ENCODE results near the gene CRYM.
"Not testable (repeated sequence)": the region's sequence is repeated elsewhere in the genome, so short reads cannot be mapped to it uniquely, and the experiment has no call there.

CRYM gene

DNA sequence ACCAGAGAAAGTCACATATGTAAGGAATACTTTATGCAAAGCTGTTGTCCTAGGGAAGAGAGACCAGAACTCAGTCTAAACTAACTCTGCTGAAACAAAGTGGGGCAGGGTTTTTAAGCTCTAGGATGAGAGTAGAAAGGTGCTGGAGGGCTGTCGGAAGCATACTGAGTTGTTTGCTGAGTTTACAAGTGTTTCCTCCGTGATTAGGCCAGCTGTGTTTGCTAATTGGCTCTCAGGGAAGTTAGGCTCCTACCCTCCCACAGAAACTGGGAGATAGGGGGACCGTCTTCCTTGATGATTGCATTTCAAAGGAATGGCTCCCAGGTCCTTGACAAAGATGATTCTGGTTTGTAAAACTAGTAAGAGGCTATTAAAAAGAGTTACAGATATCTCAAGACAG is 24.4 kb upstream of the CRYM start:
- no peak for ATAC-seq (ENCODE audit: low read depth)
- Histone ChIP-seq H3K9me3 (ENCODE audit: severe bottlenecking) (no peaks in the 10 kb centered on the region), H3K27me3 (ENCODE audit: insufficient read depth, poor library complexity, severe bottlenecking) (no peaks in the 10 kb centered on the region), H3K36me3 (ENCODE audit: low read depth) (no peaks in the 10 kb centered on the region), H3K4me1 (ENCODE audit: insufficient read depth, poor library complexity, severe bottlenecking) (peaks cover 20% of the 10 kb centered on the region), H3K27ac (ENCODE audit: poor library complexity, severe bottlenecking) (peak overlapping the region; percentile 74), H3K4me3 (ENCODE audit: severe bottlenecking) (peak overlapping the region; percentile 47)
- TF ChIP-seq, protein P1, sequence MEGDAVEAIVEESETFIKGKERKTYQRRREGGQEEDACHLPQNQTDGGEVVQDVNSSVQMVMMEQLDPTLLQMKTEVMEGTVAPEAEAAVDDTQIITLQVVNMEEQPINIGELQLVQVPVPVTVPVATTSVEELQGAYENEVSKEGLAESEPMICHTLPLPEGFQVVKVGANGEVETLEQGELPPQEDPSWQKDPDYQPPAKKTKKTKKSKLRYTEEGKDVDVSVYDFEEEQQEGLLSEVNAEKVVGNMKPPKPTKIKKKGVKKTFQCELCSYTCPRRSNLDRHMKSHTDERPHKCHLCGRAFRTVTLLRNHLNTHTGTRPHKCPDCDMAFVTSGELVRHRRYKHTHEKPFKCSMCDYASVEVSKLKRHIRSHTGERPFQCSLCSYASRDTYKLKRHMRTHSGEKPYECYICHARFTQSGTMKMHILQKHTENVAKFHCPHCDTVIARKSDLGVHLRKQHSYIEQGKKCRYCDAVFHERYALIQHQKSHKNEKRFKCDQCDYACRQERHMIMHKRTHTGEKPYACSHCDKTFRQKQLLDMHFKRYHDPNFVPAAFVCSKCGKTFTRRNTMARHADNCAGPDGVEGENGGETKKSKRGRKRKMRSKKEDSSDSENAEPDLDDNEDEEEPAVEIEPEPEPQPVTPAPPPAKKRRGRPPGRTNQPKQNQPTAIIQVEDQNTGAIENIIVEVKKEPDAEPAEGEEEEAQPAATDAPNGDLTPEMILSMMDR (IDR thresholded peaks at IDR 0.05; ENCODE audit: poor library complexity, severe bottlenecking): no peak
- no peak for DNase-seq (ENCODE audit: low spot score)

DNA sequence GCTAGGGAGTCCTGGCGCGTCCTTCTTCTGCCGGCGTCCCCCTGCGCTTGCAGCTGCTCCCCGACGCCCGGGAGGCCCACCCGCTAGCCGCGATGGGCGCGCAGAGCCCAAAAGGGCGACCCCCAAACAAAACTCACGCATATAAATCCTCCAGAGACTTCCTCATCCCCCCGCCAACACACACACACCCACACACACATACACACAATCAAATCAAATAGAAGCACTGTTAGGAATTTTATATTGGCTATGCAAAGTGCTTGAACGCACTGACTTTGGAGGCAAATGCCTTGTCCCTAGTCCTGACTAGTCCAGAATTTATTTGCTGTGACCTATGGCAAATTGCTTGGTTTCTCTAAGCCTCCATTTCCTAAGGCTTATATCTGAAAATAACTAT is 23.8 kb upstream of the CRYM start:
- H3K9me3 ChIP-seq (ENCODE audit: severe bottlenecking): no peaks in the 10 kb centered on the region
- H3K27me3 ChIP-seq (ENCODE audit: insufficient read depth, poor library complexity, severe bottlenecking): no peaks in the 10 kb centered on the region
- peak overlapping the region; percentile 47 for H3K4me3 ChIP-seq (ENCODE audit: severe bottlenecking)
- H3K4me1 ChIP-seq (ENCODE audit: insufficient read depth, poor library complexity, severe bottlenecking): peaks cover 20% of the 10 kb centered on the region
- no peak for ATAC-seq (ENCODE audit: low read depth)
- H3K27ac ChIP-seq (ENCODE audit: poor library complexity, severe bottlenecking): peak overlapping the region; percentile 74
- H3K36me3 ChIP-seq (ENCODE audit: low read depth): no peaks in the 10 kb centered on the region
- TF ChIP-seq, protein P1 (IDR thresholded peaks at IDR 0.05; ENCODE audit: poor library complexity, severe bottlenecking): no peak
- no peak for DNase-seq (ENCODE audit: low spot score)

DNA sequence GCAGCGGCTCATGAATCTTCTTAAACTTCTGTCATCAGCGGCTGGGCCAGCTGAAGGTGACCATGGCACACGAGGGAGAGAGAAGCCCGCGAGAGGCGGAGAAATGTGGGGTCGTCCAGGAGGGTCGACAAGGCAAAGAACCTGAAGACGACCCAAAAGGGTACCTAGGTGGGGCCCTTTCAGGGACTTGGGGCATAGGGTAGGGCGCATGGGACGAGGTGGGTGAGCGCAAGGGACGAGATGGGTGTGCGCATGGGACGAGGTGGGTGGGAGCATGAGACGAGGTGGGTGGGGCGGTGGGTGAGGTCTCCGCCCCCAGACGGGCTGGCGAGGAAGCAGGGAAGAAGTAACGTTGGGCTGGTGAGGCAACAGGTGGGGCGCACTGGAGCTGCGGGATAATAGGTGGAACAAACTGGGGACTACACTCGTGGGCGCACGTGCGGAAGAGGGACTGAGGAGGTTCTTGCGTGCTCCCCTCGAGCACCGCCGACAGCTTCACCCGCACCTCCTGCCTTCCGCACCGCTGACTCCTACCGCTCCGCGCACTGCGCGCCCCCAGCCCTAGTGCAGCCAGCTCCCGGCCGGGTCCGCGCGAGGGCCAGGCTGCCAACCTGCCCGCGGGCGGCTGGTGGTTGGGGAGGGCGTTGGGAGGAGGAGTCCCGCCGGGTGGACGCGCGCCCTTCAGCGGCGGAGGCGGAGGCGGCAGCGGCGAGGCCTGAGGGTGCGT is 23.2 kb upstream of the CRYM start:
- Histone ChIP-seq H3K4me3 (ENCODE audit: severe bottlenecking) (peak overlapping the region; percentile 47), H3K4me1 (ENCODE audit: insufficient read depth, poor library complexity, severe bottlenecking) (peaks cover 20% of the 10 kb centered on the region), H3K27ac (ENCODE audit: poor library complexity, severe bottlenecking) (peak overlapping the region; percentile 74), H3K9me3 (ENCODE audit: severe bottlenecking) (no peaks in the 10 kb centered on the region), H3K36me3 (ENCODE audit: low read depth) (no peaks in the 10 kb centered on the region), H3K27me3 (ENCODE audit: insufficient read depth, poor library complexity, severe bottlenecking) (no peaks in the 10 kb centered on the region)
- TF ChIP-seq, protein P1 (IDR thresholded peaks at IDR 0.05; ENCODE audit: poor library complexity, severe bottlenecking): no peak
- DNase-seq (ENCODE audit: low spot score) (peak; percentile 87), ATAC-seq (ENCODE audit: low read depth) (peak; percentile 74)

DNA sequence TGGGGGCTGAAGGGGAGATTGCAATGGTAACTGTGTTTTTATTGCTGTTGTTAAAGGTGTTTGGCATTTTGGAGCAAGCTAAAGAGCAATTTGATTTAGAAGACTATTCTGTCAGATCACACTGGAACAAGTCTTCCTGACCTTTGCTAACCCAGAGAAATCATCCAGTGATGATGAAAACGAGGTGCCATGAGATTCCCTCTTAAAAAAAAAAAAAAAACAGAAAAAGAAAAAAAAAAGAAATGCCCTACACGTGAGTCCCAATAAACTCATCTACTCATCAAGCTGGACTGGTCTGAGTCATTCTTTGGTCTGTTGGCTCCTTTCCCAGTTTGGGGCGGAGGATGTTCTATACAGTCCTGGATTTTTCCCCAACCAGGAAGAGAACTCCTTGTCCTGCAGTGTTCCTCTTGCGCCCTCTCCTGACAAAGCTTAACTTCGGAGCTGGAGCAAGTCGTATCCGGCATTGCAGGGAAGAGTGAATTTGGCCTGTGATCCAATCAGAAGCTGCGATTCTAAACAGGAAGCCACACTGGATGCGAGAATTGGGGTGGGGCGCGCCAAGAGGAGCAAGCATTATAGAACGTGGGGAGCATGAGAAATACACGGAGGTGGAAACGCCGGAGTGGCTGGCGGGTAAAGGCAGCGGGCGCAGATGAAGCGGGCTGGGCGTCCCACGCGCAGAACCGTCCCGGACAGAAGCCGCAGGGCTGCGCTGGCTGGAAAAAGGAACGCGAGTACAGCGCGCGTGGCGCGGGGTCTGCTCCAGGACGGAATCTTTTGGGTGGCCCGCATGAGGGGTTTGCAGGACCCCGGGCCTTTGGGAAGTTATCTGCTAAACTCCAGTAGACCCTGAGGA is 22.4 kb upstream of the CRYM start:
- TF ChIP-seq, protein P1 (IDR thresholded peaks at IDR 0.05; ENCODE audit: poor library complexity, severe bottlenecking): peak; percentile 99
- ATAC-seq (ENCODE audit: low read depth) (peak; percentile 81), DNase-seq (ENCODE audit: low spot score) (peak; percentile 94)
- Histone ChIP-seq H3K36me3 (ENCODE audit: low read depth) (no peaks in the 10 kb centered on the region), H3K9me3 (ENCODE audit: severe bottlenecking) (no peaks in the 10 kb centered on the region), H3K4me3 (ENCODE audit: severe bottlenecking) (peak overlapping the region; percentile 47), H3K4me1 (ENCODE audit: insufficient read depth, poor library complexity, severe bottlenecking) (peaks cover 20% of the 10 kb centered on the region), H3K27ac (ENCODE audit: poor library complexity, severe bottlenecking) (peak overlapping the region; percentile 74), H3K27me3 (ENCODE audit: insufficient read depth, poor library complexity, severe bottlenecking) (no peaks in the 10 kb centered on the region)

DNA sequence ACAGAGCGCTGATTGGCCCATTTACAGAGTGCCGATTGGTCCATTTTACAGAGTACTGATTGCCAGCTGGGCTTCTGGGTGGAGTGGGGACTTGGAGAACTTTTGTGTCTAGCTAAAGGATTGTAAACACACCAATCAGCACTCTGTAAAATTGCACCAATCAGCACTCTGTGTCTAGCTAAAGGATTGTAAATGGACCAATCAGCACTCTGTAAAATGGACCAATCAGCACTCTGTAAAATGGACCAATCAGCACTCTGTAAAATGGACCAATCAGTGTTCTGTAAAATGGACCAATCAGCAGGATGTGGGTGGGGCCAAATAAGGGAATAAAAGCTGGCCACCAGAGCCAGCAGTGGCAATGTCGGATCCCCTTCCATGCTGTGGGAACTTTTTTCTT is 11.7 kb upstream of the CRYM start:
- H3K4me3 ChIP-seq (ENCODE audit: severe bottlenecking); H3K36me3 ChIP-seq (ENCODE audit: low read depth); H3K27ac ChIP-seq (ENCODE audit: poor library complexity, severe bottlenecking); H3K9me3 ChIP-seq (ENCODE audit: severe bottlenecking); DNase-seq (ENCODE audit: low spot score); H3K4me1 ChIP-seq (ENCODE audit: insufficient read depth, poor library complexity, severe bottlenecking); ATAC-seq (ENCODE audit: low read depth): not testable (repeated sequence)
- peaks cover 23% of the 10 kb centered on the region for H3K27me3 ChIP-seq (ENCODE audit: insufficient read depth, poor library complexity, severe bottlenecking)

Measured in RWPE2 (cell line).